DND-41 (cell line): ENCODE results near the gene DIRAS3.

Experiments used
- EZH2 ChIP-seq: IDR thresholded peaks from 3 replicates; pipeline ENCODE4 v1.6.1; 2012; ENCODE audit warnings: borderline replicate concordance, low read depth, mild to moderate bottlenecking, moderate library complexity, low read length, inconsistent platforms; ENCODE audit not compliant: severe bottlenecking
- TF ChIP-seq, protein P1 (sequence below): IDR thresholded peaks from 2 replicates; pipeline ENCODE4 v1.5.1; 2012; ENCODE audit warnings: borderline replicate concordance, low read length, moderate library complexity, mild to moderate bottlenecking; ENCODE audit not compliant: poor library complexity, severe bottlenecking; ENCODE audit errors: extremely low read depth

DNA sequence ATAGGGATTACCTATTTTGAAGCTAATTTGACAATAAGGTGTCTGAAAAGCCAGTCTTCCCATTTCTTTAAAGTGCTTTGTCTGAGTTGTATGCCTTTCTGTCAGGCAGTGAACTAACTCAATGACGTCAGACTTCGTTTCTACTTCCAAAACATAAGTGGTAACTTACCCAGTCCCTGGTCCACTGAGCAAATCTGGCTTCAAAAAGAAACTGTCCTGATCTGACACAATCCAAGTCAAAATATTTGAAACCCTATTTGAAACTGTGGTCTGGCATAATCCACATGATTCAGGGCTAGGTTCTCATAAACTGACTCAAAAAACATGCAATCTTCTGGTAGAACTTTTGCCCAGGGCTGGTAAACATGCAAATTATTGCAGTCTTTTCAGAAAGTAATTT is 34.0 kb downstream of the DIRAS3 start:
- no peak for TF ChIP-seq EZH2
- TF ChIP-seq, protein P1, sequence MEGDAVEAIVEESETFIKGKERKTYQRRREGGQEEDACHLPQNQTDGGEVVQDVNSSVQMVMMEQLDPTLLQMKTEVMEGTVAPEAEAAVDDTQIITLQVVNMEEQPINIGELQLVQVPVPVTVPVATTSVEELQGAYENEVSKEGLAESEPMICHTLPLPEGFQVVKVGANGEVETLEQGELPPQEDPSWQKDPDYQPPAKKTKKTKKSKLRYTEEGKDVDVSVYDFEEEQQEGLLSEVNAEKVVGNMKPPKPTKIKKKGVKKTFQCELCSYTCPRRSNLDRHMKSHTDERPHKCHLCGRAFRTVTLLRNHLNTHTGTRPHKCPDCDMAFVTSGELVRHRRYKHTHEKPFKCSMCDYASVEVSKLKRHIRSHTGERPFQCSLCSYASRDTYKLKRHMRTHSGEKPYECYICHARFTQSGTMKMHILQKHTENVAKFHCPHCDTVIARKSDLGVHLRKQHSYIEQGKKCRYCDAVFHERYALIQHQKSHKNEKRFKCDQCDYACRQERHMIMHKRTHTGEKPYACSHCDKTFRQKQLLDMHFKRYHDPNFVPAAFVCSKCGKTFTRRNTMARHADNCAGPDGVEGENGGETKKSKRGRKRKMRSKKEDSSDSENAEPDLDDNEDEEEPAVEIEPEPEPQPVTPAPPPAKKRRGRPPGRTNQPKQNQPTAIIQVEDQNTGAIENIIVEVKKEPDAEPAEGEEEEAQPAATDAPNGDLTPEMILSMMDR, result no peak
